Naive thymus-derived CD4-positive, alpha-beta T cell (primary cell): ENCODE measurements around the gene ITGB8. TPM values are rescaled to one million over a fixed set of nuclear protein-coding genes. Genes with fewer than 3 reads are reported as not detected.
A peak's percentile ranks its signal among the peaks of the same experiment; 100 is the strongest.

Experiments
- ATAC-seq: fragments of 150-1000 bp; cut with Tn5 transposase; 2 replicates; pipeline ENCODE4 v1.10.0; 2021; ENCODE audit warnings: mild to moderate bottlenecking, moderate library complexity
- CTCF ChIA-PET: fragments of 350-600 bp; sonication (Branson Sonifier 250); formaldehyde crosslinking; loops from one replicate; lab custom pipeline; 2021; ENCODE audit warnings: antibody characterized with exemption; lab: Charles Lee
- POLR2A ChIA-PET: fragments of 350-600 bp; sonication (Branson Sonifier 250); formaldehyde crosslinking; loops from one replicate; lab custom pipeline; 2021; ENCODE audit warnings: antibody characterized with exemption, inconsistent platforms; lab: Charles Lee
- DNase-seq, 9 donors: peaks; one replicate each; pipeline versions ENCODE4 v3.0.0 to v3.0.0-alpha.2; 2020 to 2022; ENCODE audit warnings: mixed read lengths in 1 of 9
- H3K27ac ChIP-seq: one replicate; pipeline ENCODE4 v1.7.0; 2013; ENCODE audit warnings: mild to moderate bottlenecking, low read depth, low read length, moderate library complexity
- H3K27me3 ChIP-seq, 2 donors: one replicate each; pipeline ENCODE4 v1.7.0; 2013; ENCODE audit warnings: low read length in 2 of 2, mild to moderate bottlenecking in 2 of 2, moderate library complexity in 2 of 2; ENCODE audit not compliant: control insufficient read depth in 2 of 2, insufficient read depth in 2 of 2
- H3K36me3 ChIP-seq, 3 experiments: 1 replicate in 2 of 3; 2 replicates in 1 of 3; pipeline ENCODE4 v1.7.0; 2013; ENCODE audit warnings: low read length in 3 of 3, mild to moderate bottlenecking in 3 of 3, moderate library complexity in 1 of 3; ENCODE audit not compliant: insufficient read depth in 3 of 3, control insufficient read depth in 2 of 3
- H3K4me1 ChIP-seq, 2 donors: one replicate each; pipeline ENCODE4 v1.7.0; 2013; ENCODE audit warnings: low read length in 2 of 2, mild to moderate bottlenecking in 2 of 2, moderate library complexity in 1 of 2; ENCODE audit not compliant: control insufficient read depth in 2 of 2, insufficient read depth in 2 of 2
- H3K4me3 ChIP-seq: 2 replicates; pipeline ENCODE4 v1.7.0; 2013; ENCODE audit warnings: mild to moderate bottlenecking, low read length
- H3K9me3 ChIP-seq, 3 experiments: 1 replicate in 2 of 3; 2 replicates in 1 of 3; pipeline ENCODE4 v1.7.0; 2013; ENCODE audit warnings: low read length in 3 of 3; ENCODE audit not compliant: control insufficient read depth in 2 of 3
- H3K27ac Mint-ChIP-seq, 9 donors: one replicate each; pipeline ENCODE4 v1.8.0; 2020 to 2022; ENCODE audit warnings: mixed read lengths in 9 of 9, mild to moderate bottlenecking in 8 of 9, moderate library complexity in 5 of 9, inconsistent platforms in 2 of 9
- H3K27me3 Mint-ChIP-seq, 5 donors: one replicate each; pipeline ENCODE4 v1.8.0; 2021 to 2022; ENCODE audit warnings: mixed read lengths in 5 of 5, mild to moderate bottlenecking in 1 of 5
- H3K36me3 Mint-ChIP-seq, 5 donors: one replicate each; pipeline ENCODE4 v1.8.0; 2020 to 2022; ENCODE audit warnings: mixed read lengths in 5 of 5, mild to moderate bottlenecking in 3 of 5, inconsistent platforms in 1 of 5
- H3K4me1 Mint-ChIP-seq, 7 donors: one replicate each; pipeline ENCODE4 v1.8.0; 2020 to 2022; ENCODE audit warnings: mixed read lengths in 7 of 7, mild to moderate bottlenecking in 3 of 7, inconsistent platforms in 1 of 7
- H3K4me3 Mint-ChIP-seq, 10 donors: one replicate each; pipeline ENCODE4 v1.8.0; 2020 to 2022; ENCODE audit warnings: mild to moderate bottlenecking in 10 of 10, mixed read lengths in 10 of 10, moderate library complexity in 6 of 10, inconsistent platforms in 2 of 10
- H3K9me3 Mint-ChIP-seq, 11 donors: one replicate each; pipeline ENCODE4 v1.8.0; 2020 to 2022; ENCODE audit warnings: mixed read lengths in 11 of 11, mild to moderate bottlenecking in 4 of 11, inconsistent platforms in 1 of 11, moderate library complexity in 1 of 11
- intact Hi-C, 2 donors: fragments of 100-400 bp; cut with micrococcal nuclease; formaldehyde crosslinking; loops; one replicate each; pipeline ENCODE4 v1.15.1; 2023
- polyA plus RNA-seq, 2 donors: library from polyadenylated mRNA; unstranded; fragments of 300-500 nt; fragmentation: Illumina TruSeq; gene quantifications; one replicate each; pipeline ENCODE4 v1.2.3, GENCODE V29; 2021
- total RNA-seq, 6 experiments: library from RNA in 5 of 6; stranded (reverse) in 5 of 6; gene quantifications; 1 replicate in 5 of 6; 2 replicates in 1 of 6; pipeline ENCODE4 v1.2.3 and lab custom pipeline; 2021 to 2026

The ITGB8 gene
- total RNA-seq (1 to 10 TPM in 1 of 5 experiments, under 1 TPM in 2, not detected in 2; 0.08 to 2.9 (median 0.85) TPM), polyA plus RNA-seq (not detected), total RNA-seq (lab: John Stamatoyannopoulos, UW) (not detected)

DNA sequence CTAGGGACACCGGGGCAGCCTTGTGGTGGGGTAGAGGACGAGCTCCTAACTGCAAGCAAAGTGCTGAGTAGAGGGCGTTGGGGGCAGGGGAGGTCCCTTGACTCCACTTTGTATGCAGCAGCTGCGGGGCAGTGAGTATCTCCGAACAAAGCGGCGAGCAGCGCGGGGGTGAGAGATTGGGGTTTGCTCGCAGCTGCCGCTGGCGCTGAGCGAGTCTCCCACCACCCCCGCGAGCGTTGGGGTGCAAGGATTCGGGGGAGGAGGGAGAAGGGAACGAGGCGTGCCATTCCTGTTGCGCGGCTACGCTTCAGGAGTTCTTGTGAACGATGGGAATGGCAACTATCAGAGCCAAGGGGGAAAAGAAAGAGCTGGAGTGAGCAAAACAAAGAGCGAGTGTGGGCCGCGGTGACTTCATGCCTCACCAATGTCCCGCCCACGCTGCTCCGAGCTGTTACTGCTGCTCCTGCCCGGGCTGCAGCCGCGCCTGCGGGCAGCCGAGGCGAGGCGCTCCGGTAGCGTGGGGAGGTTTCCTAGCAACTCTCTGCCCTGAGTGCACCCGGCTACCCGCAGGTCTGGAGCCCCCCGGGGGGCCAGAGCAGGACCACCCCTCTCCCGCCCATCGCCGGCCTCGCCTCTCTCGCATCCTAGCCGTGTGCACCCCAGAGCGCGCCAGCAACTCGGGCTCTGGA is at the start of gene ITGB8:
Gene ITGB8 (plus strand): TSS at position 662 of the 689 bp plus-strand sequence. CDS start 907 bp downstream, outside the sequence.
- CTCF ChIA-PET = no interaction called here
- Histone ChIP-seq H3K27ac (no peak within 1 kb of the TSS), H3K4me3 (peak within 1 kb of the TSS; percentile 33), H3K36me3 (no peaks in the 10 kb centered on the region), H3K4me1 (no peaks in the 10 kb centered on the region), H3K27me3 (peaks cover 4 to 5% of the 10 kb centered on the region in 2 donors), H3K9me3 (no peaks in the 10 kb centered on the region)
- DNase-seq = peak in 2 of 9 donors; percentile 7 to 81
- no peaks in the 10 kb centered on the region for H3K36me3 Mint-ChIP-seq
- peaks cover 12 to 28% (median 21%) of the 10 kb centered on the region in 7 donors for H3K4me1 Mint-ChIP-seq
- H3K9me3 Mint-ChIP-seq = no peaks in the 10 kb centered on the region
- ATAC-seq = peak; percentile 55
- peak within 1 kb of the TSS in 1 of 9 donors; percentile 0 for H3K27ac Mint-ChIP-seq
- H3K4me3 Mint-ChIP-seq = peak within 1 kb of the TSS; percentile 72 to 88 (median 79)
- POLR2A ChIA-PET = no interaction called here
- intact Hi-C loops = no loop called here
- peaks cover 32 to 75% (median 48%) of the 10 kb centered on the region in 5 donors for H3K27me3 Mint-ChIP-seq

- Mint-ChIP-seq H3K4me1 (no peaks in the 10 kb centered on the region), H3K36me3 (no peaks in the 10 kb centered on the region), H3K9me3 (no peaks in the 10 kb centered on the region), H3K27ac (no peak overlapping the region), H3K4me3 (no peak overlapping the region), H3K27me3 (peaks cover 0 to 4% (median 0%) of the 10 kb centered on the region in 5 donors)
- CTCF ChIA-PET = no interaction called here
- intact Hi-C loops = no loop called here
- ATAC-seq = no peak
- no peaks in the 10 kb centered on the region for H3K36me3 ChIP-seq
- DNase-seq = no peak
- no peak overlapping the region for H3K27ac ChIP-seq
- H3K4me3 ChIP-seq = no peak overlapping the region
- H3K4me1 ChIP-seq = no peaks in the 10 kb centered on the region
- POLR2A ChIA-PET = no interaction called here
- no peaks in the 10 kb centered on the region for H3K27me3 ChIP-seq
- no peaks in the 10 kb centered on the region for H3K9me3 ChIP-seq
Measured at GRCh38 chr7:20282959-20283358, 47.7 kb upstream of the ITGB8 start.

DNA sequence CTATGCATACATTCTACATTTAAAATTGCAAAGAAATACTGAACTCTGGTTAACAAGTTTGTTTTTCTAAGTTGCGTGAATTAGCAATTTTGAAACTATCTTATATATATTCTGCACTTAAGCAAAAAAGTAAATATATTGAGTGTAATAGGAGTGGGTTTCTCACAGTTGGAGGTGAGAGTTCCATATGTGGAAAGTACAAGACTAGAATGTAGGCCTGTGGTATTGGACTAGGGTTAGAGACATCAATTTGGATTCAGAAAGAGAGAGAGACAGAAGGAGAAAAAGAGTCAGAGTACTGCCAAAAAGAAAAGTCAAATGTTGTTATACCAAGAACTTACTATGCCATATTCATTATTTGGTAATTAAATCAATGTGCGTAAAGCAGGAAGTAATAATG is 47.3 kb upstream of the ITGB8 start:
- POLR2A ChIA-PET = no interaction called here
- CTCF ChIA-PET = no interaction called here
- no peak for DNase-seq

DNA sequence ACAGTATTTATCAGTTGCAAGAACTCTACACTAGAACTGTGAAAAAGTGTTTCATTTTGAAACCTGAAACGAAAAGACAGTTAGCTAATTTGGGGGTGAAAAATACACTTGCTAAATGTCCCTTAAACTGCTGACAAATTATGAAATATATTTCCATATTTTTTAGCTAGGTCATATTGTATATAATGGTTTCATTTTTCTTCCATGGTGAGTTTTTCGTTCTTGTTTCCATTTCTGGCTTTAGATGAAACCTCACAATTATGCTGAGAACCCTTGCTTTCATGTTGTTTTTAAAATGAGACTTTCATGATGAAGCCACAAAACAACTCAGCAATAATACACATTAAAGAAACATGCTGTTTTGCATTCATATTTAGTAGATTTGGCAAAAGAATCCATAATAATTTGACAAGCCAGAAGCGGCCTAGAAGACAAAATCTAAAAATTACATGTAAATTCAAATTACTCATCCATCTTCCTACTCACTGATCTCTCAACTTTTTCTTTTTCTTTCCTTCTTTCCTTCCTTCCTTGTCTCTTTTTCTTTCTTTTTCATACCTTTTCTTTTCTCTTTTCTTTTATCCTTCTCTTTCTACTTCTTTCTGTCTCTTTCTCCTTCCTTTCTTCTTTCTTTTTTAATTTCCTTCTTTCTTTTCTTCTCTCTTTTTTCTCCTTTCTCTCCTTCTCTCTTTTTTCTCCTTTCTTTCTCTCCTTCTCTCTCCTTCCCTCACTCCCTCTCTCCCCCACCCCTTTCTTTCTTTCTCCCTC is 46.5 kb upstream of the ITGB8 start:
- no peaks in the 10 kb centered on the region for H3K4me1 Mint-ChIP-seq
- Histone ChIP-seq H3K4me3 (no peak overlapping the region), H3K27ac (no peak overlapping the region), H3K9me3 (no peaks in the 10 kb centered on the region), H3K4me1 (no peaks in the 10 kb centered on the region), H3K27me3 (no peaks in the 10 kb centered on the region), H3K36me3 (no peaks in the 10 kb centered on the region)
- no peaks in the 10 kb centered on the region for H3K9me3 Mint-ChIP-seq
- ChIA-PET CTCF (no interaction called here), POLR2A (no interaction called here)
- no peaks in the 10 kb centered on the region for H3K36me3 Mint-ChIP-seq
- DNase-seq (no peak), ATAC-seq (no peak)
- no peak overlapping the region for H3K4me3 Mint-ChIP-seq
- no peak overlapping the region for H3K27ac Mint-ChIP-seq
- intact Hi-C loops = no loop called here
- H3K27me3 Mint-ChIP-seq = peaks cover 0 to 6% (median 0%) of the 10 kb centered on the region in 5 donors

More for the DNA sequence above, 47.3 kb upstream of the ITGB8 start:
- no peak overlapping the region for H3K27ac ChIP-seq
- no peaks in the 10 kb centered on the region for H3K36me3 Mint-ChIP-seq
- no peaks in the 10 kb centered on the region for H3K4me1 Mint-ChIP-seq
- H3K4me1 ChIP-seq = no peaks in the 10 kb centered on the region
- no peaks in the 10 kb centered on the region for H3K36me3 ChIP-seq
- no peak overlapping the region for H3K4me3 Mint-ChIP-seq
- no peaks in the 10 kb centered on the region for H3K9me3 Mint-ChIP-seq
- ATAC-seq = no peak
- no peaks in the 10 kb centered on the region for H3K9me3 ChIP-seq
- H3K4me3 ChIP-seq = no peak overlapping the region
- no peak overlapping the region for H3K27ac Mint-ChIP-seq
- H3K27me3 Mint-ChIP-seq = peaks cover 0 to 6% (median 0%) of the 10 kb centered on the region in 5 donors
- no peaks in the 10 kb centered on the region for H3K27me3 ChIP-seq
- intact Hi-C loops = no loop called here

DNA sequence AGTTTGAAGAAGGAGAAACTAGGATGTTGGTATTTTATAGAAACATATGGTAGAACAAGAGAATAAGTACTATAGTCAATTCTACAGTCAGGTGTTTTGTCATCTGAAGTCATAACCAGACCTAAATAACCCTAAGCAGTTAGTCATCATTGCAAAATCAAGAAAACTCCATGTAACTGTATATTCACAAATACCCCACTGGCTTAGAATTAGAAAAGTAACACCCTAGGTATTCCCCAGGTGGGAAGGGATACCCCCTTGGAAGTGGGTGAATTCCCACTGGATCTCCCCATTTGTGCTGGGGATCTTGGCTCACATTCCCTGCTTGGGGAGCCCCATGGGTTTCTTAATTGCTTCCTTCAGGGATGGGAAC is 45.9 kb upstream of the ITGB8 start:
- intact Hi-C loops = no loop called here
- Mint-ChIP-seq H3K4me3 (no peak overlapping the region), H3K4me1 (no peaks in the 10 kb centered on the region), H3K27me3 (peaks cover 0 to 6% (median 0%) of the 10 kb centered on the region in 5 donors), H3K36me3 (no peaks in the 10 kb centered on the region), H3K9me3 (no peaks in the 10 kb centered on the region), H3K27ac (no peak overlapping the region)
- no peak for DNase-seq
- Histone ChIP-seq H3K4me1 (no peaks in the 10 kb centered on the region), H3K27me3 (no peaks in the 10 kb centered on the region), H3K9me3 (no peaks in the 10 kb centered on the region), H3K36me3 (no peaks in the 10 kb centered on the region), H3K27ac (no peak overlapping the region), H3K4me3 (no peak overlapping the region)
- ATAC-seq = no peak
- ChIA-PET CTCF (no interaction called here), POLR2A (no interaction called here)

DNA sequence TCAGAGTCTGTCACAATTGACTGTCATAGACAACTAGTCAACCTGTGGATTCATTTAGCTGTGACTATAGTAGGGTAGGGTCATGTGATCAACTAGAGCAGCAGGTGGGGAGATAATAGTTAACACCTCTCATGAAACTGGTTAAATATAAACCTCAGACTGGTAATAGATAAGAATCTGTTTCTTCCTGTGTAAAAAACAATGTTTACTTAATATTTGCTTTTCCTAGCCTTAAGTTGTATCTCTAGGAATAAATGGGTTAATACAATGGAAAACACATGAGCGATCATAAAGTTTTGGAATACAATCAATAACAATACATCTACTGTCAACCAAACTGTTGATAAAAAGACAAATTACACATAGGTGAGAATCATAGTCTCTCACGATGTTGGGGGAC is 43.4 kb upstream of the ITGB8 start:
- CTCF ChIA-PET = no interaction called here
- Histone ChIP-seq H3K27ac (no peak overlapping the region), H3K27me3 (no peaks in the 10 kb centered on the region), H3K36me3 (no peaks in the 10 kb centered on the region), H3K4me3 (no peak overlapping the region), H3K4me1 (no peaks in the 10 kb centered on the region), H3K9me3 (no peaks in the 10 kb centered on the region)
- Mint-ChIP-seq H3K4me3 (no peak overlapping the region), H3K36me3 (no peaks in the 10 kb centered on the region), H3K4me1 (no peaks in the 10 kb centered on the region), H3K9me3 (no peaks in the 10 kb centered on the region), H3K27me3 (peaks cover 0 to 6% (median 0%) of the 10 kb centered on the region in 5 donors), H3K27ac (no peak overlapping the region)
- no peak for ATAC-seq
- intact Hi-C loops = no loop called here
- POLR2A ChIA-PET = no interaction called here
- no peak for DNase-seq
